ENCODE results near the gene HEATR5A.

Gene HEATR5A

GRCh38 chr14:31410048-31410650, 10.2 kb downstream of the HEATR5A start:
- H3K36me3 ChIP-seq (ENCODE audit: insufficient read depth, low read length), result no peaks in the 10 kb centered on the region
- H3K4me3 ChIP-seq (ENCODE audit: low read depth, low read length, poor library complexity, severe bottlenecking), result peak overlapping the region; percentile 19
- 0 out of 2 replicates have a peak, but pooled peaks cover 4% of the 10 kb centered on the region for H3K79me2 ChIP-seq (ENCODE audit: insufficient read depth, low read length)
- H3F3A ChIP-seq (ENCODE audit: insufficient read depth, low read length), result no peaks in the 10 kb centered on the region
- peak overlapping the region; percentile 29 for H2AFZ ChIP-seq (ENCODE audit: low read length)
- H3K4me2 ChIP-seq (ENCODE audit: low read length), result peak overlapping the region; percentile 51
- TF ChIP-seq CTCF (IDR thresholded peaks at IDR 0.05; ENCODE audit: low read length), result no peak
- TF ChIP-seq EZH2 (IDR thresholded peaks at IDR 0.05; ENCODE audit: borderline replicate concordance, low read length), result no peak
- H3K27ac ChIP-seq (ENCODE audit: low read depth, low read length, poor library complexity, severe bottlenecking), result peak overlapping the region; percentile 70
- H3K27me3 ChIP-seq (ENCODE audit: insufficient read depth, low read length), result no peaks in the 10 kb centered on the region
- peaks cover 33% of the 10 kb centered on the region for H3K4me1 ChIP-seq (ENCODE audit: insufficient read depth, low read length, severe bottlenecking)
- H4K20me1 ChIP-seq (ENCODE audit: insufficient read depth, low read length), result no peaks in the 10 kb centered on the region
- no peaks in the 10 kb centered on the region for H3K9me2 ChIP-seq (ENCODE audit: low read depth, low read length)
- no peaks in the 10 kb centered on the region for H3K9me3 ChIP-seq (ENCODE audit: low read length)
- peak overlapping the region; percentile 53 for H3K9ac ChIP-seq (ENCODE audit: low read length)

DNA sequence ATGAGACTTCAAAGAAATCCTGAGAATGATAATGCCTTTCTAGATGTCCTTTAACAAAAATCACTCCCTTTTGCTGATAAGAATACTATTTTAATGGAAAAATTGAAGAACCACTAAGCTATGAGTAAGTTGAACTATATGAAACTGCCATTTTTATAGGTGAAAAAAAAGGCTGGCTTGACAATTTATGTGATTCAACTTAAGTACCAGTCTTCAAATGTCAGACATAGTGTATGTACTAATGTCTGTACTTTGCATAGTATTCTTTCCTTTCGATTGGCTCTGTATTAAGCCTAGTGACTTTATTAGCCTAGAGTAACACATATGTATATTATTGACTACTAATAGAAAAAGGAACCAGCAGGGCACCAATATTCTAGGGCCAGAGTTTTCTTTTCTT, 11.9 kb downstream of the HEATR5A start:
- no peaks in the 10 kb centered on the region for H3K27me3 ChIP-seq (ENCODE audit: insufficient read depth, low read length)
- H3K79me2 ChIP-seq (ENCODE audit: insufficient read depth, low read length), result 0 out of 2 replicates have a peak, but pooled peaks cover 4% of the 10 kb centered on the region
- H3K9me3 ChIP-seq (ENCODE audit: low read length), result no peaks in the 10 kb centered on the region

DNA sequence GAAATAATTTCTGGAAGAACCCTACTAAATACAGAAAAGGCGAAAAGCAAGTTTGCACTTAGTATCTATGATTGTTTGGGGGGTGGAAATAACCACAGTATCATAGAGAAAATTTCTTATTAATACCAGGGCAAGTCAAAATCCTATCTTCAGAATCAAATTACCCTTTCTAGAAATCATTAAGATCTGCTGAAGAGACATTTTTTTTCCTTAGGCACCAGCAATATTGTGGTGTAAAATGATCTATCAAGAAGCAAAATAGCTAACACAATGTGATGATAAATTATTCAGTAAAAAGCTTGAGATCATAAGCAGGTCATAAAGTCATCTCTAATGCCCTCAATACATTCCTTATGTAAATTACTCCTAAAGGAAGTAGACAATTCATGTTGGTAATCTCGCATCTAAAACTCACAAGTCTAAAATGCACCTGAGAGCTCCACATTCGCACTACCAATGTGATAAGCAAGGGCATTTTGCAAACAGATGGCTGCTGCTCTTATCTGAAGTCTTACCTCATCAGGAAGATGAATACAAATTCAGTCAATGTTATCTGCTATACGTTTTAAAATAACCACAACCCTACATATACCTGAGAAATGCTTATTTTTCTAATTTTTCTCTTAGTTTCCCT, 14.6 kb downstream of the HEATR5A start:
- H3K4me1 ChIP-seq (ENCODE audit: insufficient read depth, low read length, severe bottlenecking), result peaks cover 28% of the 10 kb centered on the region
- peaks cover 10% of the 10 kb centered on the region; the same call in 1 of the 2 replicates for H3K36me3 ChIP-seq (ENCODE audit: insufficient read depth, low read length)
- H3K27ac ChIP-seq (ENCODE audit: low read depth, low read length, poor library complexity, severe bottlenecking), result peak overlapping the region; percentile 20
- H2AFZ ChIP-seq (ENCODE audit: low read length), result no peak overlapping the region
- no peak for TF ChIP-seq EZH2 (IDR thresholded peaks at IDR 0.05; ENCODE audit: borderline replicate concordance, low read length)
- no peak overlapping the region for H3K4me3 ChIP-seq (ENCODE audit: low read depth, low read length, poor library complexity, severe bottlenecking)
- no peaks in the 10 kb centered on the region for H3K27me3 ChIP-seq (ENCODE audit: insufficient read depth, low read length)
- H3K9me3 ChIP-seq (ENCODE audit: low read length), result no peaks in the 10 kb centered on the region
- 0 out of 2 replicates have a peak, but pooled peaks cover 4% of the 10 kb centered on the region for H3K79me2 ChIP-seq (ENCODE audit: insufficient read depth, low read length)
- no peaks in the 10 kb centered on the region for H4K20me1 ChIP-seq (ENCODE audit: insufficient read depth, low read length)
- no peaks in the 10 kb centered on the region for H3K9me2 ChIP-seq (ENCODE audit: low read depth, low read length)
- no peak overlapping the region; the same call in 1 of the 2 replicates for H3K4me2 ChIP-seq (ENCODE audit: low read length)
- no peaks in the 10 kb centered on the region for H3F3A ChIP-seq (ENCODE audit: insufficient read depth, low read length)
- no peak overlapping the region for H3K9ac ChIP-seq (ENCODE audit: low read length)

More for the DNA sequence above, 11.9 kb downstream of the HEATR5A start:
- Histone ChIP-seq H4K20me1 (ENCODE audit: insufficient read depth, low read length) (no peaks in the 10 kb centered on the region), H3F3A (ENCODE audit: insufficient read depth, low read length) (no peaks in the 10 kb centered on the region), H3K4me1 (ENCODE audit: insufficient read depth, low read length, severe bottlenecking) (peaks cover 37% of the 10 kb centered on the region), H3K4me3 (ENCODE audit: low read depth, low read length, poor library complexity, severe bottlenecking) (no peak overlapping the region), H3K9me2 (ENCODE audit: low read depth, low read length) (no peaks in the 10 kb centered on the region), H3K4me2 (ENCODE audit: low read length) (no peak overlapping the region), H2AFZ (ENCODE audit: low read length) (no peak overlapping the region), H3K36me3 (ENCODE audit: insufficient read depth, low read length) (no peaks in the 10 kb centered on the region), H3K27ac (ENCODE audit: low read depth, low read length, poor library complexity, severe bottlenecking) (no peak overlapping the region), H3K9ac (ENCODE audit: low read length) (no peak overlapping the region)
- no peak for TF ChIP-seq EZH2 (IDR thresholded peaks at IDR 0.05; ENCODE audit: borderline replicate concordance, low read length)
- no peak for TF ChIP-seq CTCF (IDR thresholded peaks at IDR 0.05; ENCODE audit: low read length)
